Transverse colon (tissue), 4 donors: ENCODE measurements around the gene POM121.
"Not testable (repeated sequence)": the region's sequence is repeated elsewhere in the genome, so short reads cannot be mapped to it uniquely, and the experiment has no call there.

ENCODE experiments used
- EP300 ChIP-seq: sonication (generic); formaldehyde crosslinking; IDR thresholded peaks from one replicate; pipeline ENCODE4 v1.6.1; 2017; ENCODE audit warnings: antibody characterized with exemption, low read depth
- POLR2A ChIP-seq: fragments of 450-650 bp; IDR thresholded peaks from one replicate; pipeline ENCODE4 v1.6.1; 2016; ENCODE audit warnings: antibody characterized with exemption, mild to moderate bottlenecking, moderate library complexity
- POLR2AphosphoS5 ChIP-seq, 3 donors: sonication (generic); formaldehyde crosslinking; IDR thresholded peaks; one replicate each; pipeline ENCODE4 v1.6.1; 2016; ENCODE audit warnings: antibody characterized with exemption in 3 of 3
- TF ChIP-seq, protein P1 (sequence below), 5 experiments: fragments of 200-600 bp in 3 of 5; fragments of 450-650 bp in 2 of 5; sonication (generic) in 3 of 5; IDR thresholded peaks; 1 replicate in 2 of 5; 2 replicates in 3 of 5; pipeline ENCODE4 v1.5.1; 2016 to 2017; ENCODE audit warnings: antibody characterized with exemption in 5 of 5, inconsistent platforms in 3 of 5, mild to moderate bottlenecking in 2 of 5, moderate library complexity in 1 of 5

DNA sequence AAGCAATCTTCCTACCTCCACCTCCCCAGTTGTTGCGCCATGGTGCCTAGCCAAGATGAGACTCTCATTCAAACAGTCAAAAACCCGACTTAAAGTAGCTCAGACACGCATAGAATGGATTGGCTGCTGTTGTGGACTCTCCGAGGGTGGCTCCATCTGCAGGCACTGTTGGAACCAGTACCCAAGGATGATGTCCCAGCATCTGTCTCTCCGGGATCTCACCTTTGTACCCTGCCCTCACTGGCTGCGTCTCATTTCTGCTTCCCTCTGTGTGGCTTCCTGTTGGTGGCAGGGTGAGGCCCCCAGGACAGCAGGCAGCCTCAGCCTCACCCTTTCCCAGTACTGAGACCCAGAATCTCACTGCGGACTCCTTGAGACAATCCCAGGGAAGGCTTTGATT lies 49.9 kb downstream of the POM121 start:
- TF ChIP-seq, protein P1, sequence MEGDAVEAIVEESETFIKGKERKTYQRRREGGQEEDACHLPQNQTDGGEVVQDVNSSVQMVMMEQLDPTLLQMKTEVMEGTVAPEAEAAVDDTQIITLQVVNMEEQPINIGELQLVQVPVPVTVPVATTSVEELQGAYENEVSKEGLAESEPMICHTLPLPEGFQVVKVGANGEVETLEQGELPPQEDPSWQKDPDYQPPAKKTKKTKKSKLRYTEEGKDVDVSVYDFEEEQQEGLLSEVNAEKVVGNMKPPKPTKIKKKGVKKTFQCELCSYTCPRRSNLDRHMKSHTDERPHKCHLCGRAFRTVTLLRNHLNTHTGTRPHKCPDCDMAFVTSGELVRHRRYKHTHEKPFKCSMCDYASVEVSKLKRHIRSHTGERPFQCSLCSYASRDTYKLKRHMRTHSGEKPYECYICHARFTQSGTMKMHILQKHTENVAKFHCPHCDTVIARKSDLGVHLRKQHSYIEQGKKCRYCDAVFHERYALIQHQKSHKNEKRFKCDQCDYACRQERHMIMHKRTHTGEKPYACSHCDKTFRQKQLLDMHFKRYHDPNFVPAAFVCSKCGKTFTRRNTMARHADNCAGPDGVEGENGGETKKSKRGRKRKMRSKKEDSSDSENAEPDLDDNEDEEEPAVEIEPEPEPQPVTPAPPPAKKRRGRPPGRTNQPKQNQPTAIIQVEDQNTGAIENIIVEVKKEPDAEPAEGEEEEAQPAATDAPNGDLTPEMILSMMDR (IDR thresholded peaks at IDR 0.05), result not testable (repeated sequence)
- TF ChIP-seq POLR2AphosphoS5 (IDR thresholded peaks at IDR 0.05); POLR2A; EP300: not testable (repeated sequence)
